IPS DF 4.7 (cell line): ENCODE data around the gene PAPSS2.
"Not testable (repeated sequence)": the region's sequence is repeated elsewhere in the genome, so short reads cannot be mapped to it uniquely, and the experiment has no call there.

Source experiments
- DNase-seq: peaks from one replicate; pipeline ENCODE4 v3.0.0-alpha.2; 2013; ENCODE audit warnings: low spot score; ENCODE audit errors: extremely low read depth

The PAPSS2 gene

DNA sequence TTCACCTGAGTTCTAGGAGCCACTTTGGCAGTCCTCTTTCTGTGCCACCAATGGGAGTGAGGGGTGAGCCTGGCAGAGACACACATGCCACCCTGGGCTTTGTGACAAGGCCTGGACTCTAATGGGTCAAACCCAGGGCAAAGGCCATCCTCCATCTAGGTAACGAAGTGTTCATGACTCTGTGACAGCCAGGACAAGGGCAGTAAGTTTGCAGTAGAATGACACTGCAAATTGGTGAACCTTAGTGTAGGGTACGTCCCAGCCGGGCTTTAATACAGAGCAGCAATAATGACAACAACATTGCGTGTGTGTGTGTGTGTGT, 43.3 kb downstream of the PAPSS2 start:
- DNase-seq, result no peak

DNA sequence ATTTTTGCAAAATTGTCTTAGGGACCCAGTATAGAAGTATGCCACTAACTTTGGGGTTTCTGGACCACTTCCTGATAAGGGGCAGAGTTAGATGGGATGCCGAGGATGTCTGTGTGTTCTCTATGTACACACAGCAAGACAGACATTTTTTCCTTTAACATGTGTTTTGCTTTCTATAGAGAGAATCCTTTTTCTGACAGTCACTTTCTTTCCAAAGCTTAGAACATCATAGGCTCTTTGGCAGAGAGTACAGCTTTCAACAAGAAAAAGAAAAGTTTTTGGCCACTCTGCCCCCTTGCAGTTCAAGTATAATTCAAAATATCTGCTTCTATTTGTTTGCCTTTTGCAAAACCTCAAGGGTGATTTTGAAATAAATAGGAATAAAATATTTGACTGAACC, 44.1 kb downstream of the PAPSS2 start:
- no peak for DNase-seq

DNA sequence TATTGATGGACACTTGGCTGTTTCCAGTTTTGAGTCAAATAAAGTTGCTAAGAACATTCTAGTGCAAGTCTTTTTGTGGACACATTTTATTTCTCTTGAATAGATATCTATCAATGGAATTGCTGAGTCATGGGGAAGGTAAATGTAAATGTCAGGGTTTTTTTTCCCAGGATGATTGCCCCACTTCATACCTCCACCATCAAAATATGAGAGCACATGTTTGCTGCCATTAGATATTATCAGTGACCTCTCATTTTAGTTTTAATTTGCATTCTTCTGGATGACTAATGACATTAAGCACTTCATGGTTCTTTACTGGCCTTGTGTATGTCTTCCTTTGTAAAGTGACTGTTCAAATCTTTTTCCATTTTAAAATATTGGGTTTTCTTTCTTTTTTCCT, 45.7 kb downstream of the PAPSS2 start:
- DNase-seq, result no peak

DNA sequence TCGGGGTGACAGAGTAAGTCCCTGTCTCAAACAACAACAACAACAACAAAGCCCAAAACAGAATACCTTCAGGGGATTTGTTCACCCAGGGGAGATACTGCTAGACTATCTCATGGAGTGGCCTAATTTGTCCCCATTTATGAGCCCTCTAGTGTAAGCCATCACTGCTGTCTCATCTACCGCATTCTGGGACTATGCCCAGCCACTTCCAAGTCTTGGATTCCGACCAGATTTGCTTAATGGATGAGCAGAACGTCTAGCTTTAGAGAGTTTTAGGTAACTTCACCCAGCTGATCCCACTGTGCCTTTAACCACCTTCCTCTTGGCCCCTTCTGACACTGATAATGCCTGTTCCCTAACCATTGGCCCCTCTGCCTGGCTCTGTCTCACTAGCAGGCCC, 47.1 kb downstream of the PAPSS2 start:
- DNase-seq, result no peak

DNA sequence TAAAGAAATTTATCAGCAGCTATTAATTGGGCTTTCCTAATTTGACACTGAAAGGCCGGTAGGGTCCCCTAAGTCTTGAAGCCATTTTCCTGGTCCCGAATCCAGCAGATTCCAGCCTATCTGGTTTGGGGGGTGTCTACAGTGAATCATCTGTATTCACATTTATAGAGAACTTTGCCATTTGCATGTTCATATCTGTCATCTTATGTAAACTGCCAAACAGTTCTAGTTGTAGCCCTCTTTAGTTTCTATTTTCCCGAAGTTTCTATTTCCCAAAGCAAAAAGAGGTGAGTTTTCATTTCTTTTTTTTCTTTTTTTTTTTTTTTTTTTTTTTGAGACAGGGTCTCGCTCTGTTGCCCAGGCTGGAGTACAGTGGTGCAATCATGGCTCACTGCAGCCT, 47.6 kb downstream of the PAPSS2 start:
- no peak for DNase-seq

DNA sequence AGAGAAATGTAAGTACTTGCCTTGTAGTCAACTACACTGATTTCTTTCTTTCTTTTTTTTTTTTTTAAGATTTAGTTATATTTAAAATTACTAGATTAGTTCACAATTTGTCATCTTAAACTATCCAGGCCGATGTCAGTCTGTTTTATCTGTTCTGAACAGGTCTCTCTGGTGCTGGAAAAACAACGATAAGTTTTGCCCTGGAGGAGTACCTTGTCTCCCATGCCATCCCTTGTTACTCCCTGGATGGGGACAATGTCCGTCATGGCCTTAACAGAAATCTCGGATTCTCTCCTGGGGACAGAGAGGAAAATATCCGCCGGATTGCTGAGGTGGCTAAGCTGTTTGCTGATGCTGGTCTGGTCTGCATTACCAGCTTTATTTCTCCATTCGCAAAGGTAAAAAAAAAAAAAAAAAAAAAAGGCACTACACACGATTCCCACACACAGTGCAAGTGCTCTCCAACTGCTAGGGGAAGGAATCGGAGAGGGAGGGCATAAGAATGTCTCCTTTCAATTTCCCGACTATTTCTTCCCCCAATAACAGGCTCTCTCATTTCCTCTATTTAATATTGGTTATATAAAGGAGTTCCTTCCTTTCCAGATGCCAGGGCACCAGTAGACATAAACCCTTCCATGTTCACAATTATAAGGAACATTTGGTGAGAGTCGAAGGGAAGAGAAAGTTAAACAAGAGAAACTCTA, 53.4 kb downstream of the PAPSS2 start:
- DNase-seq, result no peak

DNA sequence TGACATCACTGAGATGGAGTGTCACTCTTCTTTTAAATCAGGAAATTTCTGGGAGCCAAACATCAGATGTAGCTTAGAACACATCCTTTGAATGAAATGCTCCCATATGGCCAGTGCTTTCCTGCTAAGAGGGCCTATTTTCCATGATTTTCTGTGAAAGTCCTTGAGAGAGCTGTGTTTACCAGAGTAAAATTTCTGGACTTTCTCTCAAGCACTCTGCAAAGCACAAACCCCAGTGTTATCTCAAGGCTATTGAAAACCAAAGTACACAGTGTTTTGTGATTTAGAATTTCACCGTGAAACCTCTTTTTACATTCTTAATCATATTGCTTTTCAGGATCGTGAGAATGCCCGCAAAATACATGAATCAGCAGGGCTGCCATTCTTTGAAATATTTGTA, 54.0 kb downstream of the PAPSS2 start:
- no peak for DNase-seq

DNA sequence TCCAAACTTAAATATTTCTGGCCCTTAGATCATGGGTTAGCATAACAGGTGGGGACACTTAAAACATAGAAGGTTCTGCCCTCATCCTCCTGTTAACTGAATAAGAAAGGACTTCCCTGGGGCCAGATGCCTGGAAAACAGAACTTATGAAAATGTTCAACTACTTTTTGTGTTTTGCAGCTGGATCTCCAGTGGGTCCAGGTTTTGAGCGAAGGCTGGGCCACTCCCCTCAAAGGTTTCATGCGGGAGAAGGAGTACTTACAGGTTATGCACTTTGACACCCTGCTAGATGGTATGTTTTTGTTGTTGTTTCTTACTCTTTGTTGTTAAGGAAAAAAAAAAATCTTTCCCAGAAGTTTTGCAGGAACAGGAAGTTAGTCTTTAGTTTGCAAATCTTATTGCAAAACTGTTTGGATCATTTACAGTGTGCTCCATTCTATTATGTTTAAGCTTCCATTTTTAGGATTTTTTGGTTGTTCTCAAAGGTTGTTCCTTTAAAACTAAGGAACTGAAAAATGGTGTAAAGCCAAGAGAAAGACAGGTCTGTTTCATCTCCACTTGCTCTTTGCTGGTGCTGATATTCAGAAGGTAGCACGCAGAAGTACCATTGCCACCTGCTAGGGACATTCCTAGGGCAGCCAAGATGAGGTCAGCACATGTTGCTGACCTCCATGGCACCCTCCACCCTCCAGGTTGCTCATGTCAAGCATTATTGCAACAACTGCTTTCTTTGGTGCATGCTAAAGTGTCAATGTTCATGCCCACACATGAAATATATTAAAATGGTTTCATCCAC, 56.1 kb downstream of the PAPSS2 start:
- DNase-seq, result no peak

DNA sequence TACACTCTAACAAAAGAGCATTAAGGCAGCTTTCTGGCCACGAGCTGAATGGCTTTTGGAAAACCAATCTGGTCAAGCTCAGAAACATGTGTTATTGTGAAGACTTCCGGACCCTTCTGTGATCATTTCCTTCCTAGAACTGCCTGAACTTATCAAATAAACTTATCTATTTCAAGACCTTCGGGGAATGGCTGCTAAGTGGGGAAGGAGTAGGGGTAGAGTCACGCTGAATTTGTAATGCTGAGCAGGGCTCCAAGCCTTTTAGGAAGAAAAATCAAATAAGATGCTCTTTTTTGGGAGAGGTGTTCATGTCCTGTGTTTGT, 56.6 kb downstream of the PAPSS2 start:
- DNase-seq, result no peak

DNA sequence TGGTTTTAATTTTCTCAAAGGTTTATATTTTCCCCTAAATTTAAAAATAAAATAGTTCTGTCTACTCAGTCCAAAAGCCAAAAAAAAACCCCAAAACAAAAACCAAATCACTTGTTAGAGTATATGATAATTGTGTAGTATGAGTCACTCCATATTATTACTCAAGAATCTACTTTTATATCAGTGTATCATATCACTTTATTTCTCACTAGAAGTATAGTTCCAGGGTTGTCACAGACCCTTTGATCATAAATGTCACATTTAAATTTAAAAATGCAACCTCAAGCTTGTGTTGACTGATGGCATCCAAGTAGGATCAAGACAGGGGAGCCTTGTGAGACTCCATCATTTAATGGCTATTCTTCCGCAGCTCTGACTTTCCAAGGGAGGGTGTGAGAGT, 61.0 kb downstream of the PAPSS2 start:
- no peak for DNase-seq

DNA sequence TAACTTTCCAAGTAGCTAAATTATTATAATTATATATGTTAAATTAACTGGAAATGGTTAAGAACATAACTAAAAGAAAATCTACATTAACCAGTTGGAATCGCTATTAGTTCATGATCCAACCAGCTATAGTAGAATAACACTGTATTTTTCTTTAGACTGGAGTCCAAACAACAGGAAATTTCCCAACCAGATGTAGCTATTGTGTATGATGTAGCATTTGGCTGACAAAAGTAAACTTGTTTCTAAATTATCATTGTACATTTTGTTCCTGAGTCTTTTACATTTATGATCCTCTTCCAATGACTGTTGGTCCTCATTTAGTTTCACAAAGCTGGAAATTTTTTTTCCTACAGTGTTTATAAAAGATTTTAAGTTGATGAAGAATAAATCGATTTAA, 62.1 kb downstream of the PAPSS2 start:
- no peak for DNase-seq

DNA sequence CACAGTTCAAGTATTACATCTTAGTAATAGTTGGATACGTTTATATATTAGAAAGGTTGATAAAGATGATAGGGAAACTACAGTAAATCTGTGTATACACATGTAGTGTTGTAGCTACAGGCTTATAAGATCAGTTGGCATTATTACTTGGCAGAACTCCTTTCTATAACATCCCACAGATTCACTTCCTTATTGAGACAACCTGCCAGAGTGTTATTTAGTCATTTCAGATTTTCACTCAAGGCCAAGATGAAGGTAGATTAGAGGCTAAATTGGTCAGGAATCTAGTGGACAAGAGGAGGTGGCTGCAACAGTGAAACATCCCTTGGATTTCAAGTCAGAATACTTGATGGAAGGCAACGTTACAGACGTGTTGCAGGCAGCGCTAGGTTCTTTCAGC, 63.0 kb downstream of the PAPSS2 start:
- no peak for DNase-seq

DNA sequence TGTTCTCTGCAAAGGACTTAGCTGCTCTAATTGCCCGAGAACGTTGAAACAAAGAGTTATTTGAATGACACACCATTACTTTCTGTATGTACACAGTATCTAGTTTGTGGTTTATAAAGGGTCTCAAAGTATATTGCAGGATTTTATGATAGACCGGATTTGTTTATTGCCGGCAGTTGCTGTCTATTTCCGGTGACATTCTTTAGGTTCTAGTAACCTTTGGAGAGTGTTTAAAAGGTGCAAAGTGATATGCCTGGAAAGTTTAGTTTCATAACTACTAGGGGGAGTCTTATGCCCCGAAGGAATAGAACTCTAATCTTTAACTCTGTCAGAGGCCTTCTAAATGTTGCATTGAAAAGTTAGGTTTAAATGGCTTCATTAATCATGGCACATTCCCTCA, 63.8 kb downstream of the PAPSS2 start:
- DNase-seq, result no peak

DNA sequence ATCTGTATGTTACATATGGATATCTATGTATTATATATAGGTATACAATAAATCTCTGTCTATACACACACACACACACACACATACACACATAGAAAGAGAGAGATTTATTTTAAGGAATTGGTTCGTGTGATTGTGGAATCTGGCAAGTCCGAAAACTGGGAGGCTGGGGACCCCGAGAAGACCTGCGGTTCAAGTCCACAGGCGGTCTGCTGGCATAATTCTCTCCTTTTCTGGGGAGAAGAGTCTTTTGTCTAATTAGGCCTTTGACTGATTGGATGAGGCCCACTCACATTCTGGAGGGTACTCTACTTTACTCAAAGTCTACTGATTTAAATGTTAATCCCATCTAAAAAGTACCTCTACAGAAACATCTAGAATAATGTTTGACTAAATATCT, 65.1 kb downstream of the PAPSS2 start:
- no peak for DNase-seq

DNA sequence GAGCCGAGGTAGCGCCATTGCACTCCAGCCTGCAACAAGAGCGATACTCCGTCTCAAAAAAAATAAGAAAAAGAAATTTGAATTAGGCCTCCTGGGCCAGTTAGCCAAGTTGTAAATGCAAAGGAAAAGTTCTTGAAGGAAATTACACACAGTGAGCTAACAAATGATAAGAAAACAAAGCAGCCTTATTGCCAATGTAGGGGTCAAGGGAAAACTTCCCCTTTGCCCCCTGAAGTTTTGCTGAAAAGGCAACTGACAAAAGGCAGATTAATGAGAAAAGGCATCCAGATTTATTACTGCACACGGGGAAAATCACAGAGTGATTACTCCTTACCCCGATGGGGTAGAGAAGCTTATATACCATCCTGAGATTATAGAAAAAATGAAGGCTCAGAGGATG, 70.3 kb downstream of the PAPSS2 start:
- no peak for DNase-seq

DNA sequence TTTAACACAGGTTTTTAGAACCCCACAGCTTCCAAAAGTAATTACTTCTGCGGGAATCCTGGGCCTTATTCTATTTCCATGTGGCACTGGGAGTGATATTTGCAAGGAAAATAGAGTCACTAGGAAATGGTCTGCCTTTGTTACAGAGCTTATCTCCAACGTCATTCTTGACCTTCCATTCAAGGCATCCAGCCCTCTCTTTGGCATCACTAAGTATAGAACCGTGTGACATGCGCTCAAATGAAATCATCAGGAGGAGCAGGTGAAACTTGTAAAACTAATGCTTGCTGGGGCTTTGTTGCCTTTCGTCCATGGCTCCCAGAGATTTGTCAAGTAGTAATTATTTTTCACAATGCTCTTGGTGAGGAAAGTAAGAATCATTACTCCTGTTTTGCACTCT, 73.4 kb downstream of the PAPSS2 start:
- DNase-seq, result no peak

DNA sequence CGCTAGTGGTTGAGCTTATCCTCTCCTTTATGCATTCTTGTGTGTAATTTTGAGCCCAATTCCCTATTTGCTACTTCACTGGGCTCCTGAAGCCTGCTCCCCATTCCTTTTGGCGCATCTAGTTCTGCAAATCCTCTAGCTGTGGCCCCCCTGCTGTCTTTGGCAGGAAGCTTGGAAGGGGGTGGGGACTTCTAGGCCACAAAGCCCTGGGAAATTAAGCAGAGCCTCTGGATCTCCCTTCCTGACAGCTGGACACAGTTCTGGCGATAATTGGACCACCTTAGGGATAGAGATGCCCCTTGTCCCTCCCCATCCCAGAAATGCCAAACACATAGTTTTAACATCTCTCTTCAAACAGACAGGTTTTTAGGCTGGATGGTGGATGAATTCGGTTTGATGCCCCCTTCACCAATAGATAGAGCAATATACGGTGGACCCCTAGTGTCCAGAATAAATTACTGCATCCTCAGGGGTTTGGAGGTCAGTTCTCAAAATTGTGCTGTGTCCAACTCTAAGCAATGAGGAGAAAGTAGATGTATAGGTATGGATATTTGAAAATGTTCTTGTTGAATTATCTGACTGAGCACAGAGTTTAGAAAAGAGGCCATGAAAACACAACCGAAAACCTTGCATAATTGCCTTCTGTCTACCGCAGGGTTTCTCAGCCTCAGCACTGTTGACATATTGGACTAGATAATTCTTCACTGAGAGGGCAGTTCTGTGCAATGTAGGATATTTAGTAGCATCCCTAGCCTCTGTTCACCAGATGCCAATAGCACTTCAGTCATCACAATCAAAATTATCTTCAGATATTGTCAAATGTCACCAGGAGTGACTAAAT, 75.5 kb downstream of the PAPSS2 start:
- DNase-seq, result peak; percentile 51

DNA sequence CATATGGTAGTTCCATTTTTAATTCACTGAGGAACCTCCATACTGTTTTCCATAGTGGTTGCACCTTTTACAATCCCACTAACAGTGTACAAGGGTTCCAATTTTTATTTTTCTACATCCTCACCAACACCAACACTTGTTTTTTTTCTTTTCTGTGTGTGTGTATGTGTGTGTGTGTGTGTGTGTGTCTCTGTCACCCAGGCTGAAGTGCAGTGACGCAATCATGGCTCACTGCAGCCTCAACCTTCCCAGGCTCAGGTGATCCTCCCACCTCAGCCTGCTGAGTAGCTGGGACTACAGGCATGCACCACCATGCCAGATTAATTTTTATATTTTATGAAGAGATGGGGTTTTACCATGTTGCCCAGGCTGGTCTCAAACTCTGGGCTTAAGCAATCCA, 78.6 kb downstream of the PAPSS2 start:
- not testable (repeated sequence) for DNase-seq

DNA sequence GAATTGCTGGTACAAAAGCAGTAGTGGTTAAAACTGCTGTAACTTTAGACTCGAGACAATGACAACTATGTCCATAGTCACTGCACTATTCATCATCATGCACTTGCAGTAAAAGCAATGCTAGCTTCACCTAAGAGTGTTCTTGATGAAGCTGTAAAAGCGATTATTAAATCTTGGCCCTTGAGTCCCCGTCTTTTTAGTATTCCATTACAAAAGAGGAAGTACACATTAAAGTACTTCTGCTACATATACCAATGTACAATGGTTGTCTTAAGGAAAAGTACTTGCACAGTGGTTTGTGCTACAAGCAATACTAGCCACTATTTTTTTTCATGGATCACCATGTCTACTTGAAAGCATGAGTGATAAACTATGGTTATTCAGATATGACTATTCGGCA, 80.0 kb downstream of the PAPSS2 start:
- no peak for DNase-seq

DNA sequence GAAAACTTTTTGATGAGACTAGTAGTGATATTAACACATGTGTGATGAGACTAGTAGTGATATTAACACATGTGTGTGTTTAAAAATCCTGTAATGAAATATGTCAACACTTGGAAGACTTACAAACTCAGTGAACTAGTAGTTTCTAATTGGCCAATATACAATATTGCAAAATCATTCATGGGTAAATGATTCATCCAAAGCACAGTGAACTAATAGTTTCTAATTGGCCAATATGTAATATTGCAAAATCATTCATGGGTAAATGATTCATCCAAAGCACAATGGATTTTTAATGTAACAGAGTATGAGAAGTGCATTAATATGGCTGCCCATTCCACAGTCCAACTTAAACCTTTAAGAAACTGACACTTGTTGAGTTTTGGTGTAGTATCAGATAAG, 80.6 kb downstream of the PAPSS2 start:
- no peak for DNase-seq

DNA sequence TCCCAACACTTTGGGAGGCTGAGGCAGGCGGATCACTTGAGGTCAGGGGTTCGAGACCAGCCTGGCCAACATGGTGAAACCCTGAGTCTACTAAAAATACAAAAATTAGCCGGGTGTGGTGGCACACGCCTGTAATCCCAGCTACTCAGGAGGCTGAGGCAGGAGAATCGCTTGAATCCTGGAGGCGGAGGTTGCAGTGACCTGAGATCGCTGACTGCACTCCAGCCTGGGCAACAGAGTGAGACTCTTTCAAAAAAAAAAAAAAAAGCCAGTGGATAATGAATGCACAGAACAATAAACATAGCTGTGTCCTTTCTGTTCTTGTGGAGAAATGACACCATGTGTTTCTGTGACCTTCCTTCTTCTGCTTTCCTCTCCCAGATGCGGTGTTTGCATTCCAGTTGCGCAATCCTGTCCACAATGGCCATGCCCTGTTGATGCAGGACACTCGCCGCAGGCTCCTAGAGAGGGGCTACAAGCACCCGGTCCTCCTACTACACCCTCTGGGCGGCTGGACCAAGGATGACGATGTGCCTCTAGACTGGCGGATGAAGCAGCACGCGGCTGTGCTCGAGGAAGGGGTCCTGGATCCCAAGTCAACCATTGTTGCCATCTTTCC, 83.4 kb downstream of the PAPSS2 start:
- DNase-seq, result not testable (repeated sequence)

DNA sequence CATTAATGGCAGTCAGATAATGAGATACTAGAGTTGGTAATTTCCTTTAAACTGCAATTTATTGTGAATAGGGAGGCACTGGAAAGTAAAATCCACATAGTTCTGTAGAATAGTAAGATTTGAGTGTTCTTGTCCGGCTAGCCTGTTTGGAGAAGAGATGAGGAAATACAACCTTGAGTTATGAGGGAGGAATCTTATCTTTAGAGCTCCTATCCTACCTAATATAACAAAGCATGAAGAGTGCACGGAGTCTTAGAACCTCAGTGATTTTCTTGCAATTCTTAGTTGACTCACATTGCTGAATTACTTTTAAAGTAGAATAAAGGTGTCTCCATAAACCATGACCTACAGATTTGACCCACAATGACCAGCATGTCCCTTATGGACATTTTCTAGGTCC, 84.9 kb downstream of the PAPSS2 start:
- no peak for DNase-seq
